ENCODE data around the gene POMGNT2. TPM values are rescaled to one million over a fixed set of nuclear protein-coding genes. Genes with fewer than 3 reads are reported as not detected.

Gene POMGNT2
- total and polyA plus RNA-seq, 2 of the 8 experiments (the other 6 are each of a cell fraction or from before 2014, with no cell fraction given): 13.6 to 35.7 TPM

- H2BK20ac ChIP-seq (ENCODE audit: low read length): no peak overlapping the region
- no peak overlapping the region for H2BK120ac ChIP-seq (replicated peaks; ENCODE audit: low read depth, low read length)
- no peak overlapping the region for H4K91ac ChIP-seq (replicated peaks; ENCODE audit: insufficient read length, low read length)
- no peak overlapping the region for H4K5ac ChIP-seq (ENCODE audit: insufficient read length, low read depth, low read length)
- H2BK12ac ChIP-seq (ENCODE audit: low read depth, low read length): no peak overlapping the region
- no peak overlapping the region for H2AK5ac ChIP-seq (ENCODE audit: low read depth, low read length)
- H3K36me3 ChIP-seq (ENCODE audit: control insufficient read depth in 2 of 4, insufficient read depth in 4 of 4, low read length in 3 of 4): no peaks in the 10 kb centered on the region
- no peak for DNase-seq (ENCODE audit: low read depth in 1 of 2, low spot score in 2 of 2)
- H3K23ac ChIP-seq (ENCODE audit: insufficient read length): no peak overlapping the region
- H2BK5ac ChIP-seq (ENCODE audit: low read depth, low read length): no peak overlapping the region
- H3K18ac ChIP-seq (ENCODE audit: extremely low read depth, low read length): no peak overlapping the region
- 80% methylated on average over 3 of the region's 3 CpGs; no CpG with 5 or more reads in 1 of the 2 experiments for WGBS, 2 experiments (ENCODE audit: extremely low coverage in 1 of 2, insufficient coverage in 1 of 2, insufficient read length in 1 of 2, insufficient replicate concordance in 2 of 2, low coverage in 1 of 2, low lambda C conversion rate in 2 of 2, missing lambda C conversion rate in 1 of 2)
- no peaks in the 10 kb centered on the region for H3K79me2 ChIP-seq (ENCODE audit: control insufficient read depth in 1 of 2, insufficient read depth in 2 of 2, low read length in 2 of 2)
- H3K27me3 ChIP-seq (replicated peaks in 1 of 4; ENCODE audit: control insufficient read depth in 3 of 4, extremely low read depth in 1 of 4, insufficient read depth in 3 of 4, low read length in 3 of 4): no peaks in the 10 kb centered on the region
- no peak overlapping the region for H3K27ac ChIP-seq (ENCODE audit: low read depth, low read length)
- H4K20me1 ChIP-seq (replicated peaks in 1 of 2; ENCODE audit: control insufficient read depth in 1 of 2, insufficient read depth in 2 of 2, low read length in 2 of 2): no peaks in the 10 kb centered on the region
- no peak overlapping the region for H3K4me3 ChIP-seq (ENCODE audit: extremely low read depth in 1 of 4, insufficient read depth in 2 of 4, low read depth in 3 of 4, low read length in 4 of 4)
- no peak overlapping the region for H3K56ac ChIP-seq (replicated peaks; ENCODE audit: insufficient read length, low read depth, low read length)
- FAIRE-seq: no peak
- ChIA-PET POLR2A (ENCODE audit: partially characterized antibody) (no interaction called here), CTCF (ENCODE audit: partially characterized antibody) (interaction anchor here (0.8 kb wide), 1 partner anchor 168 kb away, joined by 3 read pairs; no protein-coding TSS in a partner anchor)
- H3K4ac ChIP-seq (replicated peaks; ENCODE audit: insufficient read length, low read depth, low read length): no peak overlapping the region
- H3K9me3 ChIP-seq (ENCODE audit: insufficient read depth in 2 of 2, low read depth in 1 of 2, low read length in 1 of 2): no peaks in the 10 kb centered on the region
- H3K4me2 ChIP-seq (ENCODE audit: insufficient read depth in 1 of 2, low read depth in 2 of 2, low read length in 2 of 2): no peak overlapping the region
- H3K4me1 ChIP-seq (replicated peaks in 1 of 4; ENCODE audit: control insufficient read depth in 3 of 4, insufficient read depth in 4 of 4, low read length in 3 of 4): no peaks in the 10 kb centered on the region
- H2BK15ac ChIP-seq (ENCODE audit: low read length): no peak overlapping the region
- no peak for TF ChIP-seq CTCF (IDR thresholded peaks at IDR 0.05; ENCODE audit: control extremely low read depth in 1 of 3, insufficient read depth in 1 of 3, low read depth in 1 of 3, low read length in 3 of 3)
- TF ChIP-seq CREB1 (IDR thresholded peaks at IDR 0.05): no peak
- TF ChIP-seq USF2 (IDR thresholded peaks at IDR 0.05; ENCODE audit: low read length): no peak
- TF ChIP-seq CHD2 (IDR thresholded peaks at IDR 0.05; ENCODE audit: low read length): no peak
- TF ChIP-seq RFX5 (IDR thresholded peaks at IDR 0.05; ENCODE audit: borderline replicate concordance, low read depth, low read length): no peak
- TF ChIP-seq BCL11A (IDR thresholded peaks at IDR 0.05; ENCODE audit: low read depth in 2 of 2, low read length in 2 of 2): no peak
- no peak for TF ChIP-seq JUND (IDR thresholded peaks at IDR 0.05; ENCODE audit: low read length)
- TF ChIP-seq MAX (IDR thresholded peaks at IDR 0.05): no peak
- no peak for TF ChIP-seq POU5F1 (IDR thresholded peaks at IDR 0.05; ENCODE audit: low read depth, low read length)
- no peak for TF ChIP-seq RXRA (IDR thresholded peaks at IDR 0.05; ENCODE audit: insufficient read depth, low read depth, low read length)
- H3K9ac ChIP-seq (replicated peaks in 1 of 4; ENCODE audit: extremely low read depth in 1 of 4, low read depth in 3 of 4, low read length in 3 of 4): no peak overlapping the region
- H3K23me2 ChIP-seq (ENCODE audit: low read depth, low read length): no peaks in the 10 kb centered on the region
- H4K8ac ChIP-seq (ENCODE audit: extremely low read depth, insufficient read depth, low read length): no peak overlapping the region
- no peaks in the 10 kb centered on the region for H3K79me1 ChIP-seq (ENCODE audit: low read depth, low read length)
- H3K14ac ChIP-seq (ENCODE audit: insufficient read length): no peak overlapping the region
- no peak overlapping the region for H2AFZ ChIP-seq (ENCODE audit: low read length)
These were observed 26.3 kb upstream of the POMGNT2 start for GRCh38 chr3:43132193-43132592.
